Islet of Langerhans (tissue), 1 donor: ENCODE results near the gene ASCC1.
"Not testable (repeated sequence)": the region's sequence is repeated elsewhere in the genome, so short reads cannot be mapped to it uniquely, and the experiment has no call there.

Experiments used
- FAIRE-seq: peaks from one replicate; lab custom pipeline; 2011; peaks lifted over from hg19 to GRCh38; lab: Jason Lieb, UNC

The ASCC1 gene

DNA sequence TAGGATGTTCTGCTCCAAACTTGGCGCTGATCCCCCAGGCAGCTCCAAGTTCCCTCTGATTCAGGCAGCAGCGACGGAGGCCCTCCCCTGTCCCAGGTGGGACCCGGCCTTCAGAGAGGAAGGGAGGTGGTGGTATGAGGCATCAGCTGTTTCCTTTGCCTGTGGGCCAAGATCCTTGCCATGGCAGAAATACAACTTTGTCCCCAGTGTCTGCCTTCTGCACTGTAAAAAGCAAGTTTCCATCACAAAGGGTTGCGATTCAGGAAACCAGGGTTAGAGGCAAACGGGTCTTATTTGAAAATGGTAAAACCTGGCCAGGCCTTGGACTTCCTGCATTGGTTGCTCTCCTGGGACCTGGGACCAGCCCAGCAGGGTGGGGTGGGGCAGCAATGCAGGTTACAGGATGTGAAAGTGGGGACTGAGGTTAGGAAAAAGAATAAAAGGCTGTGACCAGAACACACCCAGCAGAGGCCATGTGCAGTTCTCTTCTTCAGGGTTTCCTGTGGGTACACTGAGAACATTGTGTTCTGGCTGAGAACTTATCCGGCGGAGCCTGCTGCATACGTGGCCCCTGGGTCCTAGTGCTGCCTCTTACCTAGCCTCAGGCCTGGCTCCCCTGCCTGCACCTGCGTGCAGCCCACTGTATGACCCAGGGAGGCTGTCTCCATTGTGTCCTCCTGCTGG, 32.5 kb upstream of the ASCC1 start:
- no peak for FAIRE-seq

DNA sequence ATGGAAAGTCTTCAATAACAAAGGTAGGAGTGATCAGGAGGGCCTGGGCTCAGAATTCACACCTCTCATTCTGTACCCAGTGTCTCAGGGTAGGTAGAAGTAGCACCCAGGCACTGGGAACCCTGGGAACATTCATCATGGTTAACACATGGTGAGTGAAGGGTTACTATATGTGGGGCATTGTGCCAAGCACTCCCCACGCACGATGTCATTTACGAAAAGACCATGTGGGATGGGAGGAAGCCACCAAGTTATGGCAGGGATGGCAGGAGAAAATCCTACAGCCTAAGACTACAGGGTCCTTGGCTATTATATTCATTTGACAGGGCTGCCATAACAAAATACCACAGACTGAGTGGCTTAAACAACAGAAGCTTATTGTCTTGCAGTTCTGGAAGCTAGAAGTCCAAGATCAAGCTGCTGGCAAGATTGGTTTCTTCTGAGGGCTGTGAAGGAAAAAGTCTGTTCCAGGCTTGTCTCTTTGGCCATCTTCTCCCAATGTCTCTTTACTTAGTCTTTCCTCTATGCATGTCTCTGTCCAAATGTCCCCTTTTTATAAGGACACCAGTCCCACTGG, 30.0 kb upstream of the ASCC1 start:
- no peak for FAIRE-seq

DNA sequence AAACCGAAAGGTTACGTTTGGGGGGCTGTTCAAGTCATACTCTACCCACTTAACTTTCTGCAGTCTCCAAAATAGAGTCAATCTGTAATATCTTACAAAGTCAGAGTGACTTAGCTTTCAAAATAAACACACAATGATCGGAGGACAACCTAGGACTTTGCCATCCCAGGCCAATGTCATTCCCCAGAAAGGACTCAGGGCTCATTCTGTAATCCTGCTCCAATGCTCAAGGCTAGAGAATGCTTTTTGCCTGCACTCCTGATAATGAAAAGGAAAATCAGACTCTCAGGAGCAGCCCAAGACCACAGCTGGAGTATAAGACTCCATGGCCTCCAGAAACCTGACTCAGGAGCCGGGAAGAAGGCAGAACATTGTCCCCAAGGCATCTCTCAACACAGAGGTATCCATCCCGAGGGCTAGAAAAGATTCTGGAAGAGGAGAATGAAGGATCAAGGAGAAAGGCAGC, 28.5 kb upstream of the ASCC1 start:
- FAIRE-seq, result no peak

DNA sequence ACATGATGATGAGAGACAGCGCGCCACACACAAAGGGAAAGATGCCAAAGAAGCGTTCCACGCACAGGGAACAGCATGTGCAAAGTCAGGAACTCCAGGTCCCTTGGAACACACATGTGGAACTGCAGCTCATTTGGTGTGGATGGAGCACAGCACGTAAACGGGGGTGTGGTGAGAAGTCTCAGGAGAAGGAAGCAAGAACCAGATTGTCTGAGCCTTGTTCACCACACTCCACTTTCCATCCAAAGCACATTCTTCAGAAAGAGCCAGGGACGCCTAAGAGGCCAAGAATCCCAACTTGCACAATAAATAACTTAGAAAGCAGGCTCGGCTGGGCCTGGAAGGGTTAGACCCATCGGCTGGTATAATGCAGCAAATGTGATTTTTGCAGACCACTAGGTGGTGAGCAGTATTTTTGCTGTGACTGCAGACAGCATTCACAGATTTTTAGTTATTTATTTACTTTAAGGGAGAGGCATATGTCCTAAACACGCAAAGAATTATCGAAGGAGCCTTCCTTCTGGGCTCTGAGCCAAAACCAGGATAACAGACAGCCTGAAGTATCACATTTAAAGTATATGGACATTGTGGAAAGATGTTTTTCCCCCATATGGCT, 27.9 kb upstream of the ASCC1 start:
- FAIRE-seq, result no peak

DNA sequence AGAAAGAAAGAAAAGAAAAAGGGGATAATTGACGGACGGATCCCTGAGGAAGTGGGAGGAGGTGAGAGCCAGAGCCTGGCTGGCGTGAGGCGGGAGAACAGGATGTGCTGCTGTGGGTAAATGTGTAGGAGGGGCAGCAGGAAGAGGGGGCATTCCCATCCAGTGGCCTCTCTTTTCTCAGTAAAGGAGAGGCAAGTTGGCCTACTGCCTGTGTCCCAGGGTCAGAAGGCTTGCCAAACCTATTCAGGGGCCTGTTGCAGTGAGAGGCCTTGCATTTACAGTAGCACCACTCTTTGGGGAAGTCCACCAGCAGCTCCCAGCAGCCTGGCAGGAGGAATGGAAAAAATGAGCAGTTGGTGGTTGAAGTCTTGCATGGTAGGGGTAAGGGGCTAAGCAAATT, 26.6 kb upstream of the ASCC1 start:
- no peak for FAIRE-seq

DNA sequence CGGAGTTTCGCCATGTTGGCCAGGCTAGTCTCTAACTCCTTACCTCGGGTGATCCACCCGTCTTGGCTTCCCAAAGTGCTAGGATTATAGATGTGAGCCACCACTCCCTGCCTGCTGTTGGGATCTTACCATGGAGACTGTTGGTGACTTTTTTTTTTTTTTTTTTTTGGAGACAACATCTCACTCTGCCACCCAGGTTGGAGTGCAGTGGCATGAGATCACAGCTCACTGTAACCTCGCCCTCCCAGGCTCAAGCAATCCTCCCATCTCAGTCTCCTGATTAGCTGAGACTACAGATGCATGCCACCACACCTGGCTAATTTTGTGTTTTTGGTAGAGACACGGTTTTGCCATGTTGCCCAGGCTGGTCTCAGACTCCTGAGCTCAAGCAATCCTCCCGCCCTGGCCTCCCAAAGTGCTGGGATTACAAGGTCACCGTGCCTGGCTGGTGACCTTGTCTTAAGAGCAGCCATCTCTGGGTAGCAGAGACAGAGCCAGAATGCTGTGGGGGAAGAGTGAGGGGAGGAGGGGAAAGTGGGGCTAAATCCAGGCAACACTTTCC, 25.7 kb upstream of the ASCC1 start:
- FAIRE-seq, result no peak

DNA sequence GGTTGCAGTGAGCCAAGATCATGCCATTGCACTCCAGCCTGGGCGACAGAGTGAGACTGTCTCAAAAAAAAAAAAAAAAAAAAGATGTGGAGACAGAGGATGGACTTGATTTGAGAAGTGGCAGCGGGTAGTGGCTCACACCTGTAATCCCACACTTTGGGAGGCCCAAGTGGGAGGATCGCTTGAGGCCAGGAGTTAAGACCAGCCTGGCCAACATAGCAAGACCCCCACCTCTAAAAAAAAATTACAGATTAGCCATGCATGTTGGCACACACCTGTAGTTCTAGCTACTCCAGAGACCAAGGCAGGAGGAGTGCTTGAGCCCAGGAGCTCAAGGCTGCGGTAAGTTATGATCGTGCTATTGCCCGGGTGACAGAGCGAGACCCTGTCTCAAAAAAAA, 24.3 kb upstream of the ASCC1 start:
- no peak for FAIRE-seq

DNA sequence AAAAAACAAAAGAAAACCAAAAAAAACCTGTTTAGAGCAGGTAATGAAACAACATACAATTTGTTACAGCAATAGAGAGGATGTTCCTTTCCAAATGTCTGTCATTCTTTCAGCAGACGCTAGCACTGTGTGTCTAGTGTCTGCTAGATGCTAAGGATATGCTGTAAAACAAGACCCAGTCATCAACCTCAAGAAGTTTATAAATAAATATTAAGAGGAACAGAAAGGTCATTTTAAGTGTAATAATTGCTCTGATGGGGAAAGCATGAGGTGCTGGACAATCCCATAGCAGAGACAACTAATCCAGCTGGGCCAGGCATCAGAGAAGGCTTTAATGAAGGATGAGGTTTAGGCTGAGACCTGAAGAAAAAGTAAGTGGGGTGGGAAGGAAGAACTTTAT, 23.3 kb upstream of the ASCC1 start:
- no peak for FAIRE-seq

DNA sequence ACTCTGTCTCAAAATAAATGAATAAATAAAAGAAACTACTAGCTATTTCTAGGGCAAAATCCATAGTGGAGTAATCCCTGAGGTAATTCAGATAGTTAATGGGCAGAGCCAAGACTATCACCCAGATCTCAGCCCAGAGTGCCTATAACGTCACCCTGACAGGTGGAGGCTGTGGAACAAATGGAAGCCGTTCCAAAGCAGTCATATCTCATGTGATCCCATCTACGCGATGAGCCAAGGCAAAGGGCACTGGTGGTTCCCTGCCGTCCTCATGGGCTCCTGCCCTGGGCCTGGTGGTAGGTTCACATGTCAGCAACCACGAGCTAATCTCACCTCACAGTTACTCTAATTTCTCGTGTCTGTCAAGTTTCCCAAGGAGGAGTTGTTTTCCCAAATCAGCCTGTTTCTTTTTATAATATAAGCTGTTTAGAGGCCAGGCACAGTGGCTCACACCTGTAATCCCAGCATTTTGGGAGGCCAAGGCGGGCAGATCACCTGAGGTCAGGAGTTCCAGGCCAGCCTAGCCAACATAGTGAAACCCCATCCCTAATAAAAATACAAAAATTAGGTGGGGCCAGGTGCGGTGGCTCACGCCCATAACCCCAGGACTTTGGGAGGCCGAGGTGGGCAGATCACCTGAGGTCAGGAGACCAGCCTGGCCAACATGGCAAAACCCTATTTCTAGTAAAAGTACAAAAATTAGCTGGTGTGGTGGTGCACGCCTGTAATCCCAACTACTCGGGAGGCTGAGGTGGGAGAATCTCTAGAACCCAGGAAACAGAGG, 22.5 kb upstream of the ASCC1 start:
- no peak for FAIRE-seq

DNA sequence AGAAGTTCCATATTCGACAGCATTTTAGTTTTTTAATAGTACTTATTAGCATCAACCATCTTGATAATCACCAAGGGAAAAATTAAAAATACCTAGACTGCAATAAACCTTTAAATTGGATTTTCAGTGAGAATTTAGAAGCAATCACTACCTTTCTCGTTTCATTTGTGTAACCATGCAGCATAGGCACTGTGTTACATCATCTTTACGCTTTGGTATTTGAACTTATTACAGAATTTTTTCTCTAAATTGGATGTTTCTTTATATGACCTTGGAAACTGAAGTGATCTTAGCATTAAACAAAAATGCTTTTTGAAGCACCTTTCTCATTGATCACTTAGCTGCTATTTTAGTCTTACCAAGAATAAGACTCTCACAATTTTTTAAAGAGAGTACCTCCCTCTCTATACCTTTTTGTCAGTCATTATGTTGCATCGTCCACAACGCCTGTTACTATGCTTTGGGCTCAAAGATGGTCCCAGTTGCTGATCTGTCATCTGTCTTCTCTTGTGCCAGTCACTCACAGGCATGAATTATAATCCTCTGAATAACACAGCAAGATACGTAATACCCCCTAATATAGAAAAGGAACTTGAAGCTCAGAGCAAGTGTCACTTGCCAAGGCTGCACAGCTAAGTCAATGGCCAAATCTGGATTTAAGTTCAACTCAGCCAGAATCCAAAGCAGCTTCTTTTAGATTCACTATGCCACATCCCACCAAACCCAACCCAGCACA, 19.6 kb upstream of the ASCC1 start:
- no peak for FAIRE-seq

DNA sequence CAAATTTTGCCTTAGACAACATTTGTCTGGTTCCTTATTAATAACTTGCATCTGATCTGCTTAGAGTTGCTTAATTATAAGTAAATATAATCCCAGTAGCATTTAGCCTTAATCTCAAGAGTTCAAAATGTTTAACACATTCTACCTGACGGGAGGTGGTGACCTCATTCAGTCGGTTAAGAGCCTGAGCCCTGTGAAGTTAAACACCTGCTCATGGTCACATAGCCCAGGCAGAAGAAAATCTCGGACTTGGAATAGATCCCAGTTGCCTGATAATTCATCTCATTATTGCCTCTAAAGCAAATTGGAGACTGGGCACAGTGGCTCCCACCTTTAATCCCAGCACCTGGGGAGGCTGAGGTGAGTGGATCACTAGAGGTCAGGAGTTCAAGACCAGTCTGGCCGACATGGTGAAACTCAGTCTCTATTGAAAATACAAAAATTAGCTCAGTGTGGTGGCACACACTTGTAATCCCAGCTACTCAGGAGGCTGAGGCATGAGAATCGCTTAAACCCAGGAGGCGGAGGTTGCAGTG, 18.6 kb upstream of the ASCC1 start:
- no peak for FAIRE-seq

DNA sequence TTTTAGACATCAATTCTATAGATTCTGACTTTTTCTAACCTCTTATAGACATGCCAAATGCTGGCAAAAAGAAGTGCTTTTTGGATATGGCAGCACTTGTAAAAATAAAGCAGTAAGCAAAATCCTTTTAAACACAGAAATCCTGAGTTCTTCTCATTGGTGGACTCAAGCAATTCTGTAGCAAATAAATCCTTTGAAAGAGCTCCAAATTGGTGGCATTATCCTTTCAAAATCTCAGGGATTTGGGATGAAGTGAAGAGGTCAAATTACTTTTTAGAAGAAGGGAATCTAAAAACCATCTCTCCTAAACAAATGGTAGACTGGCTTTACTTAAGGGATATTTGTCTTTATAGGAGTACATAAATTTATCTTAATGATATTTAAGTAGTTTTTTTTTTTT, 17.5 kb upstream of the ASCC1 start:
- no peak for FAIRE-seq

DNA sequence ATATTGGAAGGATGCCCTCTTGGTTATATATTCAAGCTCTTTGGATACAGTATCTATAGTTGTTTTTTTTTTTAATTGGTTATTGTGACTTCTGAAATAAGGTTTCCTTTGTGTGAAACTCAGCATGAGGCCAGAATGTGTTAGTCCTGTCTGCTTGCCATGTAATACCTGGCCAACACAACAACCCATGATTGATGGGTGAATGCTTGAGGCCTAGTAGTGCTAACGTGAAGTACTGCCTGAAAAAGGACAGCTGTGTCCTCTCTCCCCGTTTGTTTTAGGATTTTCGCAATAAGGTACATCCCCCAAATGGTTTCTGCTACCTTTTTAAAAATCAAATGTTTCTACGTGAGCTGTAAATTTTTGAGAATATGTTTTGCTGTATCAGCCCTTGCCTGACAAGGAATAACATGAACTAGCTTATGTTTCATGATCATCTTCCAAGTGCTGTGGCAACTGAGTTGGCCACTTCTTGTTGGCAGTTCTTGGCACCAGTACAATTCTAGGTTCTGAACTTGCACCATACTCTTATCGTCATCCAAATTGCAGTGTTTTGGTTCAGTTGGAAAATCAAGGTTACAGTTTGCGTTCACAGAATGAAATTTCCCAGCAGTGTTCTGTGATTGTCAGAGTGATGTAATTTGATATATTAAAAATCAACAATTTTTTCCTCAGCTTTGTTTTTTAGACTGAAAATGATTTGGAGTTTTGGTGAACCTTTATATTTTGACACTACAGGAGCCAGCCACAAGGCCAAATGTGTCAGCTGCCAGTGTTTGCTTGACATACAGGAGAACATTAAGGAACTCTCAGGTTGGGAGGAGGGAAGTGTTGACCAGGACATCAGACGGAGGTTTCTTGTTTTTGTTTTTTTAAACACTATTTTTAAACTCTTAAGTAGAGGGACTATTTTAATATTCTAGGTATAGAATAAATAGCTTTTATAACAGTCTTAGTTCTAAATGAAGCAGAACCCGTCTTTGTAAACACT, 13.5 kb upstream of the ASCC1 start:
- no peak for FAIRE-seq

DNA sequence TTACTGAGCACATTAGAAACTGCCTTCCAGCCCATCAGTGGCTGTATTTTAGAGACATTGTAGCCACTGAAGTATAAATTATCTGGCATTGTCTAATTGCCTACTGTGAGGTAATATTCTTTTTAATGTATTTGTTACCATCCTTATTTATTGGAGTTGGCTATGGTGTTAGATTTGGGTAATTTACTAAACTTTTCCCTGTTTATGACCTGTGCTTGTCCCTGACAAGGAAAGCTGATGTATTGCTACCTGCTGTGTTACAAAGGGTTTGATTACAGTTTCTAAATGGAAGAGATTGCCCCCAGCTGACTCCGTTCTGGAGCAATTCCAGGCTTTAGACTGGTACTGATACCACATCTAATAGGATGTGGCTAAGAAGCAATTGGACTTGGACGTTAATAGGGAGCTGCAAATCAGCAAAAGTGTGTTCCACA, 12.3 kb upstream of the ASCC1 start:
- FAIRE-seq, result no peak

DNA sequence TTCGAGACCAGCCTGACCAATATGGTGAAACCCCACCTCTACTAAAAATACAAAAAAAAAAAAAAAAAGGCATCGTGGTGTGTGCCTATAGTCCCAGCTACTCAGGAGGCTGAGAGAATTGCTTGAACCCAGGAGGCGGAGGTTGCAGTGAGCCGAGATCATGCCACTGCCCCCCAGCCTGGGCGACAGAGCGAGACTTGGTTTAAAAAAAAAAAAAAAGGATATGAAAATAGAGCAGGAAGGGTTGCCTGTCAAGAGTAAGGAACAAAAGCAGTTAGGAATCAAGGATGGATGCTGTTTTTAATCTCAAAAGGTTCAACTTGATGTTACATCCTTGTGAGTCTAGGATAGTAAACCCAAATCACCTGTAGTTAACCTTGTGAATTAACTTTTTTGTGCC, 11.8 kb upstream of the ASCC1 start:
- no peak for FAIRE-seq

DNA sequence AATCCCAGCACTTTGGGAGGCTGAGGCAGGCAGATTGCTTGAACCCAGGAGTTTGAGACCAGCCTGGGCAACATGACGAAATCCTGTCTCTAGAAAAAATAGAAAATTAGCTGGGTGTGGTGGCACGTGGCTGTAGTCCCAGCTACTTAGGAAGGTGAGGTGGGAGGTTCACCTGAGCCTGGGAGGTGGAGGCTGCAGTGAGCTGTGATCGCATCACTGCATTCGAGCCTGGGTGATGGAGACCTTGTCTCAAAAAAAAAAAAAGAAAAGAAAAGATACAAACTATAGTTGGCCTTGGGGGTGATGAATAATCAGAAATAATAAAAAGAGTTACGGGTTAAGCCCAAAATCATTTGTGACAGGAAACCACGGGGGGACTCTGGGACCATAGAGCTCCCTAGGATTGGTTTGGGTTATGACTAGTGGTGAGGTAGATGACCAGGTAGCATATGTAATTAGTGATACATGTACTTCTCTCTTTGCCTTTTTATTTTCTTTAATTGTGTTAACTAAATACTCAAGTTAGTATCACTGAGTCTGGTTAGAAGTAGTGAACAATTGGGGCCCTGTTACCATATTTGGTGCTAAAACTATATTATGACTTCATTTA, 10.4 kb upstream of the ASCC1 start:
- FAIRE-seq, result no peak

DNA sequence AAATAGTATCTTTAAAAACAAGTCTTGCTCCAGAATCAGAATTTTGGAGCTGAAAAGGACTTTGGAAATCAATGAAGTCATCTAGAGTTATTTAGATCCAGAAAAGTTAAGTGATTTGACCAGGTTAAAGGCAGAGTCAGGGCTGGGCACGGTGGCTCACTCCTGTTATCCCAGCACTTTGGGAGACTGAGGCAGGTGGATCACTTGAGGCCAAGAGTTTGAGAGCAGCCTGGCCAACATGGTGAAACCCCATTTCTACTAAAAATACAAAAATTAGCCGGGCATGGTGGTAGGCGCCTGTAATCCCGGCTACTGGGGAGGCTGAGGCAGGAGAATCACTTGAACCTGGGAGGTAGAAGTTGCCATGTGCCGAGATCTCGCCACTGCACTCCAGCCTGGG, 8.1 kb upstream of the ASCC1 start:
- FAIRE-seq, result not testable (repeated sequence)

DNA sequence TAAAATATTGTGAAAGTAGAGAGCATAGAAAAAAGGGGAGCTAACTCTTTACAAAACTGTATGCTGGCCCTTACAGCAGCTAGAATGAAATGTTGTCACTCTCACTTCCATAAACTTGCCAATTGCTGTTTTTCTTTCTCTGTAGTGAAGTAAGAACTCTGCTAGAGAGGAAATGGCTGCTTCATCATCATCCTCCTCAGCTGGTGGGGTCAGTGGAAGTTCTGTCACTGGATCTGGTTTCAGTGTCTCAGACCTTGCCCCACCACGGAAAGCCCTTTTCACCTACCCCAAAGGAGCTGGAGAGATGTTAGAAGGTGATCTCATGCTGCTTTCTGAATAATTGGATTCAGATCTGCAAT, 7.6 kb upstream of the ASCC1 start:
- no peak for FAIRE-seq

DNA sequence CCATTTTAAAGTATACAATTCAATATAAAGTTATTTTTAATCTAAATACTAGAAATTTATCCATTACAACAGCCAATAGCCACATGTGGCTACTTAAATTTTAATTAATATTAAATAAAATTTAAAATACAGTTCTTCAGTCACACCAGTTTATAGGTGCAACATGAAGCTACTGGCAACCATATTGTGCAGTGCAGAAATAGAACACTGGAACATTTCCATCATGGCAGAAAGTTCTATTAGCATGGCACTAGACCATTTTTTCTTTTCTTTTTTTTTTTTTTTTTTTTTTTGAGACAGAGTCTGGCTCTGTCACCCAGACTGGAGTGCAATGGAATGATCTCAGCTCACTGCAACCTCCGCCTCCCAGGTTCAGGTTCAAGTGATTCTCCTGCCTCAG, 5.2 kb upstream of the ASCC1 start:
- FAIRE-seq, result no peak

DNA sequence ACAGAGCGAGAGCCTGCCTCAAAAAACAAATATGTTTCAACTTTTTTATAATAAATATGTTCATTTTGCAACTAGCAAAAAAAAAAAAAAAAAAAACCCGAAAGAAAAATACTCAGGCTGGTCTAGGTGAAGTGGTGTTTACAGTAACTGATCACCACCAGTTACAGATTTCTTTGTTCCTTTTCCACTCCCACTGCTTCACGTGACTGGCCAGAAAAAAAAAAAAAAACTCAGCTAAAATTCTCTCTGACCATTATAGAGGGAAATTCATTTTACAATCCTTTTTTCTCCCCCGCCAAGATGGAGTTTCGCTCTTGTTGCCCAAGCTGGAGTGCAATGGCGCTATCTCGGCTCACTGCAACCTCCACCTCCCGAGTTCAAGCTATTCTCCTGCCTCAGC, 4.6 kb upstream of the ASCC1 start:
- no peak for FAIRE-seq
